ENCODE measurements around the gene STK36. TPM values are rescaled to one million over a fixed set of nuclear protein-coding genes. Genes with fewer than 3 reads are reported as not detected.

The STK36 gene
- total and polyA plus RNA-seq, 4 donors: 18.0 to 70.6 (median 31.3) TPM

GRCh38 chr2:218698885-218699284 lies 27.0 kb downstream of the STK36 start:
- TF ChIP-seq, protein P1, sequence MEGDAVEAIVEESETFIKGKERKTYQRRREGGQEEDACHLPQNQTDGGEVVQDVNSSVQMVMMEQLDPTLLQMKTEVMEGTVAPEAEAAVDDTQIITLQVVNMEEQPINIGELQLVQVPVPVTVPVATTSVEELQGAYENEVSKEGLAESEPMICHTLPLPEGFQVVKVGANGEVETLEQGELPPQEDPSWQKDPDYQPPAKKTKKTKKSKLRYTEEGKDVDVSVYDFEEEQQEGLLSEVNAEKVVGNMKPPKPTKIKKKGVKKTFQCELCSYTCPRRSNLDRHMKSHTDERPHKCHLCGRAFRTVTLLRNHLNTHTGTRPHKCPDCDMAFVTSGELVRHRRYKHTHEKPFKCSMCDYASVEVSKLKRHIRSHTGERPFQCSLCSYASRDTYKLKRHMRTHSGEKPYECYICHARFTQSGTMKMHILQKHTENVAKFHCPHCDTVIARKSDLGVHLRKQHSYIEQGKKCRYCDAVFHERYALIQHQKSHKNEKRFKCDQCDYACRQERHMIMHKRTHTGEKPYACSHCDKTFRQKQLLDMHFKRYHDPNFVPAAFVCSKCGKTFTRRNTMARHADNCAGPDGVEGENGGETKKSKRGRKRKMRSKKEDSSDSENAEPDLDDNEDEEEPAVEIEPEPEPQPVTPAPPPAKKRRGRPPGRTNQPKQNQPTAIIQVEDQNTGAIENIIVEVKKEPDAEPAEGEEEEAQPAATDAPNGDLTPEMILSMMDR (IDR thresholded peaks at IDR 0.05; ENCODE audit: control extremely low read depth, extremely low read depth): no peak
- peaks cover 3 to 43% (median 28%) of the 10 kb centered on the region in 4 donors for H3K36me3 ChIP-seq (ENCODE audit: control insufficient read depth in 4 of 4, insufficient read depth in 4 of 4, low read length in 4 of 4)
- H3K9me3 ChIP-seq (ENCODE audit: control insufficient read depth in 4 of 4, insufficient read depth in 3 of 4, low read length in 3 of 4): no peaks in the 10 kb centered on the region
- no peak for DNase-seq
- no peaks in the 10 kb centered on the region for H3K4me1 ChIP-seq (ENCODE audit: control insufficient read depth in 5 of 5, insufficient read depth in 5 of 5, low read length in 5 of 5)
- ATAC-seq (ENCODE audit: insufficient read depth, low FRiP score): peak; percentile 19
- H3K9ac ChIP-seq (ENCODE audit: insufficient read depth in 1 of 2, low read length in 2 of 2): no peak overlapping the region
- WGBS, 2 donors: 97% methylated on average over 8 of the region's 8 CpGs
- H3K4me3 ChIP-seq: no peak overlapping the region
- no peak overlapping the region for H3K27ac ChIP-seq (ENCODE audit: low read depth in 1 of 2, low read length in 1 of 2)
- no peaks in the 10 kb centered on the region for H3K27me3 ChIP-seq (ENCODE audit: control insufficient read depth in 3 of 3, insufficient read depth in 3 of 3, low read length in 2 of 3)

DNA sequence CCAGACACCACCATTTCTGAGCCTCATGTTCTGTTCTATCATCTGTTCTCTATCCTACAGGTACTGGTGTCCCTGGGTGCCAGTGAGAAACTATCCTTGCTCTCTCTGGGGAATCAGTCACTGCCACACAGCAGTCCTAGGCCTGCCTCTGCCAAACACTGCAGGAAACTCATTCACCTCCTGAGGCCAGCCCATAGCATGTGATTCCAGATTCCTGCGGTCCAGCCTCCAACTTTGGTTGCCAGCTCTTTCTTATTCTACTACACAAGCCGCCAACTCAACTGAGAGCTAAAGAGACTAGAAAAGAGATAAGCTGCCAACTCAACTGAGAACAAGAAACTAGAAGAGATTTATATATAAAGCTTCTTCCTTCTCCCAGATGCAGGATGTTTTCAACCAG lies 29.9 kb downstream of the STK36 start:
- Histone ChIP-seq H3K36me3 (ENCODE audit: control insufficient read depth in 4 of 4, insufficient read depth in 4 of 4, low read length in 4 of 4) (peaks cover 3 to 30% (median 20%) of the 10 kb centered on the region in 4 donors), H3K9ac (ENCODE audit: insufficient read depth in 1 of 2, low read length in 2 of 2) (no peak overlapping the region), H3K27ac (ENCODE audit: low read depth in 1 of 2, low read length in 1 of 2) (no peak overlapping the region), H3K27me3 (ENCODE audit: control insufficient read depth in 3 of 3, insufficient read depth in 3 of 3, low read length in 2 of 3) (no peaks in the 10 kb centered on the region), H3K9me3 (ENCODE audit: control insufficient read depth in 4 of 4, insufficient read depth in 3 of 4, low read length in 3 of 4) (no peaks in the 10 kb centered on the region), H3K4me1 (ENCODE audit: control insufficient read depth in 5 of 5, insufficient read depth in 5 of 5, low read length in 5 of 5) (no peaks in the 10 kb centered on the region), H3K4me3 (no peak overlapping the region)
- WGBS, 2 donors: 94 to 100% methylated on average over 2 of the region's 2 CpGs
- ATAC-seq (ENCODE audit: insufficient read depth, low FRiP score): no peak
- TF ChIP-seq, protein P1 (IDR thresholded peaks at IDR 0.05; ENCODE audit: control extremely low read depth, extremely low read depth): no peak
- no peak for DNase-seq

GRCh38 chr2:218703341-218703740 lies 31.5 kb downstream of the STK36 start:
- H3K27ac ChIP-seq (ENCODE audit: low read depth in 1 of 2, low read length in 1 of 2): no peak overlapping the region
- DNase-seq: no peak
- H3K4me1 ChIP-seq (ENCODE audit: control insufficient read depth in 5 of 5, insufficient read depth in 5 of 5, low read length in 5 of 5): no peaks in the 10 kb centered on the region
- H3K9ac ChIP-seq (ENCODE audit: insufficient read depth in 1 of 2, low read length in 2 of 2): no peak overlapping the region
- no peaks in the 10 kb centered on the region for H3K9me3 ChIP-seq (ENCODE audit: control insufficient read depth in 4 of 4, insufficient read depth in 3 of 4, low read length in 3 of 4)
- no peak overlapping the region for H3K4me3 ChIP-seq
- 65 to 89% methylated on average over 4 of the region's 4 CpGs for WGBS, 2 donors
- no peak for ATAC-seq (ENCODE audit: insufficient read depth, low FRiP score)
- TF ChIP-seq, protein P1 (IDR thresholded peaks at IDR 0.05; ENCODE audit: control extremely low read depth, extremely low read depth): no peak
- no peaks in the 10 kb centered on the region for H3K27me3 ChIP-seq (ENCODE audit: control insufficient read depth in 3 of 3, insufficient read depth in 3 of 3, low read length in 2 of 3)
- H3K36me3 ChIP-seq (ENCODE audit: control insufficient read depth in 4 of 4, insufficient read depth in 4 of 4, low read length in 4 of 4): peaks cover 3 to 20% (median 11%) of the 10 kb centered on the region in 4 donors

DNA sequence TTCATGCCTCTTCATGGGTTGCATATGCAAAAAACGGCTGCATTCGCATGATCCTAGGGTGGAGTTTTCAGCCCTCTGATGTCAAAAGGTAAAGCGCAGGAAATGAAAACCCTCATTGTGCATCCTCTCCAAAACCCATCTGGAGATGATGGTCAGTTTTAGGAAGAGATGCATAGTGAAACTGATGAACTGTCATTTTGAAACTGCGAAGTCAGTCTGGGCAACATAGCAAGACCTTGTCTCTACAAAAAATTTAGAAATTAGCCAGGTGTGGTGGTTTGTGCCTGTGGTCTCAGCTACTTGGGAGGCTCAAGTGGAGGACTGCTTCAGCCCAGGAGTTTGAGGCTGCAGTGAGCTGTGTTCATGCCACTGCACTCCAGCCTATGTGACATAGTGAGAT lies 36.2 kb downstream of the STK36 start:
- 89 to 90% methylated on average over 4 of the region's 4 CpGs for WGBS, 2 donors
- H3K4me1 ChIP-seq (ENCODE audit: control insufficient read depth in 5 of 5, insufficient read depth in 5 of 5, low read length in 5 of 5): peaks cover 0 to 10% (median 3%) of the 10 kb centered on the region in 5 donors
- H3K9me3 ChIP-seq (ENCODE audit: control insufficient read depth in 4 of 4, insufficient read depth in 3 of 4, low read length in 3 of 4): no peaks in the 10 kb centered on the region

More for the DNA sequence above, 36.2 kb downstream of the STK36 start:
- Histone ChIP-seq H3K36me3 (ENCODE audit: control insufficient read depth in 4 of 4, insufficient read depth in 4 of 4, low read length in 4 of 4) (no peaks in the 10 kb centered on the region), H3K9ac (ENCODE audit: insufficient read depth in 1 of 2, low read length in 2 of 2) (no peak overlapping the region), H3K4me3 (no peak overlapping the region), H3K27ac (ENCODE audit: low read depth in 1 of 2, low read length in 1 of 2) (no peak overlapping the region), H3K27me3 (ENCODE audit: control insufficient read depth in 3 of 3, insufficient read depth in 3 of 3, low read length in 2 of 3) (no peaks in the 10 kb centered on the region)
- TF ChIP-seq, protein P1 (IDR thresholded peaks at IDR 0.05; ENCODE audit: control extremely low read depth, extremely low read depth): no peak
- ATAC-seq (ENCODE audit: insufficient read depth, low FRiP score) (no peak), DNase-seq (no peak)

Measured in lung (tissue), 12 donors.